HG03571 (cell line): Measurements from ENCODE around the gene ZNF827.
A peak's percentile ranks its signal among the peaks of the same experiment; 100 is the strongest.

ENCODE experiments used
- ATAC-seq: cut with Tn5 transposase; IDR thresholded peaks from one replicate; pipeline ENCODE4 v1.9.1; 2021; ENCODE audit not compliant: unreplicated experiment

The ZNF827 gene, protein sequence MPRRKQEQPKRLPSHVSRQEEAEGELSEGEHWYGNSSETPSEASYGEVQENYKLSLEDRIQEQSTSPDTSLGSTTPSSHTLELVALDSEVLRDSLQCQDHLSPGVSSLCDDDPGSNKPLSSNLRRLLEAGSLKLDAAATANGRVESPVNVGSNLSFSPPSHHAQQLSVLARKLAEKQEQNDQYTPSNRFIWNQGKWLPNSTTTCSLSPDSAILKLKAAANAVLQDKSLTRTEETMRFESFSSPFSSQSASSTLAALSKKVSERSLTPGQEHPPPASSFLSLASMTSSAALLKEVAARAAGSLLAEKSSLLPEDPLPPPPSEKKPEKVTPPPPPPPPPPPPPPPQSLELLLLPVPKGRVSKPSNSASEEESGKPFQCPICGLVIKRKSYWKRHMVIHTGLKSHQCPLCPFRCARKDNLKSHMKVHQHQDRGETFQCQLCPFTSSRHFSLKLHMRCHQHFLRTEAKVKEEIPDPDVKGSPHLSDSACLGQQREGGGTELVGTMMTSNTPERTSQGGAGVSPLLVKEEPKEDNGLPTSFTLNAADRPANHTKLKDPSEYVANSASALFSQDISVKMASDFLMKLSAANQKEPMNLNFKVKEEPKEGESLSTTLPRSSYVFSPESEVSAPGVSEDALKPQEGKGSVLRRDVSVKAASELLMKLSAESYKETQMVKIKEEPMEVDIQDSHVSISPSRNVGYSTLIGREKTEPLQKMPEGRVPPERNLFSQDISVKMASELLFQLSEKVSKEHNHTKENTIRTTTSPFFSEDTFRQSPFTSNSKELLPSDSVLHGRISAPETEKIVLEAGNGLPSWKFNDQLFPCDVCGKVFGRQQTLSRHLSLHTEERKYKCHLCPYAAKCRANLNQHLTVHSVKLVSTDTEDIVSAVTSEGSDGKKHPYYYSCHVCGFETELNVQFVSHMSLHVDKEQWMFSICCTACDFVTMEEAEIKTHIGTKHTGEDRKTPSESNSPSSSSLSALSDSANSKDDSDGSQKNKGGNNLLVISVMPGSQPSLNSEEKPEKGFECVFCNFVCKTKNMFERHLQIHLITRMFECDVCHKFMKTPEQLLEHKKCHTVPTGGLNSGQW

DNA sequence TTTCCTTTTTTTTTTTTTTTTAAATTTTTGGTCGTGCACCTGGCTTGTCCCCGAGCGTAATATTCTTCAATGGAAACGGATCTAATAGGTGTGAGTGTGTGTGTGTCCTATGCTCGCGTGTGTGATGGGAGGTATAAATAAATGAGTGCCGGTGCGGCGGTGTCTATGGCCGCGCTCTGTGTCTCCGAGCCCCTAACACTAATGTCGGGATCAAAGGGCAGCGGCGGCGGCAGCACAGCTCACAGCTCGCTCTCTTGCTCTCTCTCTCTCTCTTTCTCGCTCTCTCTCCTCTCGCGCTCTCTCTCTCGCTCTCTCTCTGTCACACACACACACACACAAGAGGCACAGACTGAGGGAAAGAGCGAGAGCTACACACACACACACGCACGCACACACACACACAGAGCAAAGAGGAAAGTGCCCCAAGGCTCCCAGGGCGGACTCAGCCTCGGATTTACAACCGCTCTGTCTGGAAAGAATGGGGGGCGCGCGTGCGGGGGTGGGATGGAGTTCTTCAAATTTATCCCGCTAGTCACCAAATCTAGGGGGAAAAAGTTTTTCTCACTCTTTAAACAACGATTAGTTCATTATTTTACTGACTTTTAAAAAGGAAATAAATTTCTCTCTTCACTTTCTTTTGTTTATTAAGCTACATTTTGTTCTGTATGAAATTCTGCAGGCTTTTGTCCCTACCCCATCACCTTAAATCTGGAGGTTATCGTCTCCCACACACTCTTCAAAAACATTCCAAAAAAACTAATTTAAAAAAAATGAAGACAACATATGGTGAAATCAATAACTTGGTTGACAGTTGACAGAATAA lies at the start of gene ZNF827:
Gene ZNF827 (minus strand): TSS at position 206 of the 823 bp plus-strand sequence. CDS start 416 bp downstream, outside the sequence.
- ATAC-seq, result peak; percentile 33

GRCh38 chr4:145984563-145984962 lies 45.9 kb upstream of the ZNF827 start:
- no peak for ATAC-seq

DNA sequence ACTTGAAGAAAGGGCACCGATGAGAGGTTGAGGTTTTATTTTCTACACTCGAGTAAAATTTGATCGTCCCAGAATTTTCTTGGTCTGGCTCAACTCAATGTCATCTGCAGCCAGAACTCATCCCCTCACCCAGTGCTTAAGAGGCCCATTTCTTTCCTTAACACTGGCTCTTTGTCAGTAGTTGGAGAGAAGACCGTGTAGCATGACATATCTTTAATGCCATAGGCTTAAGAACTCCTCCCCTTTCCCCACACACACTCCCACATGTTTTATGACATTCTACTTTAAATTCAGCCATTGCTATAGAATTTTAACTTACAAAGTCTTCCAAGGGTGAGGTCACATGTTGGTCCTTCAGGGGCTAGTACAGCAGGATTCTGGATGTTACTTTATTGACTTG lies 44.2 kb upstream of the ZNF827 start:
- no peak for ATAC-seq

GRCh38 chr4:145979160-145979559 lies 40.5 kb upstream of the ZNF827 start:
- no peak for ATAC-seq

DNA sequence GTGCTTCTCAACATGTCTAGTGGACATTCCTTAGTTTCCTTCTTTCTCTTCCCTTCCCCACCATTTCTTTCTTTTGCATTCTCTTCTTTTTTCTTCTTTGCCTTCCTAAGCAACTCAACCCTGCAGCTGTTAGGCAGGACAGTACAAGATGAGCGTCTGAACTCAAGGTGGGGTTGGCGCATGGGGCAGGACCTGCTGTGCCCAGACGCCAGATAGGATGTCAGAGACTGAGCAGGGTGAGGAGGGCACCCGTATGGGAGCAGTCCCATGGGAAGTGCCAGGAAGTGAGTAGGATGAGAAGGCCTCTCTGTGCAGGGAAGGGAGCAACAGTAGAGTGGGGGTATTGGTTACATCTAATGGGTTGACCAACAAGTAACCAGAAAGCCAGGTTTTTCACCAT lies 38.1 kb upstream of the ZNF827 start:
- ATAC-seq, result no peak

DNA sequence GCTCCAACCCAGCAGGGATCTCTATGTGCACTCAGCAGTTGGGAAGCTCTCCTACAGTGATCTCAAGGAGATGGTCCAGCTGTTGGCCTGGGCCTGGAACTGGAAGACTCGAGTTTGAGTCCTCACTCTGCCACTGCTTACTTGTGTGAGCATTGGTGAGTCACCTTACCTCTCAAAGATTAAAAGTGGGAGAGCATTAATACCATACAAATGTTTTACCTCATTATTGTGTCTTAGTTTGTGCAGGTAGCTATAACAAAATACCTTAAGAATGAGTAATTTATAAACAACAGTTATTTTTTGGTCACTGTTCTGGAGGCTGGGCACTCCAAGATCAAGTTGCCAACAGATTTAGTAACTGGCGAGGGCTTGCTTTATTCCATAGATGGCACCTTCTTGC lies 21.4 kb upstream of the ZNF827 start:
- ATAC-seq, result no peak

DNA sequence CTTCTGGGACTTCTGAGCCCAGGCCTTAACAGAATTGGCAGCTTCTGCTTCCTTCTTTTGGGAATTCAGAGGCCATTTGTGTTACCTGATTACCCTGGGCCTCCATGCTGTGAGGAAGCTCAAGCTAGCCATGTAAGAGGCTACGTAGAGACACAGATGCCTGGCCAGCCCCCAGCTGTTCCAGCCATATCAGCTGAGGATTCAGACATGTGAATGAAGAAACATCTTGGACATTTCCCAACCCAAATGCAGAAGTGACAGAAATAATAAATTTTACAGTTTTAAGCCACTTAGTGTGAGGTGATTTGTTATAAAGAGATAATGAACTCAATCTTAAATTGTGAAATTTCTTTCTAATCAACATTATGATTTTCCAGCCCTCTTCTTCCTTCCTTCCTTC lies 18.7 kb upstream of the ZNF827 start:
- no peak for ATAC-seq

DNA sequence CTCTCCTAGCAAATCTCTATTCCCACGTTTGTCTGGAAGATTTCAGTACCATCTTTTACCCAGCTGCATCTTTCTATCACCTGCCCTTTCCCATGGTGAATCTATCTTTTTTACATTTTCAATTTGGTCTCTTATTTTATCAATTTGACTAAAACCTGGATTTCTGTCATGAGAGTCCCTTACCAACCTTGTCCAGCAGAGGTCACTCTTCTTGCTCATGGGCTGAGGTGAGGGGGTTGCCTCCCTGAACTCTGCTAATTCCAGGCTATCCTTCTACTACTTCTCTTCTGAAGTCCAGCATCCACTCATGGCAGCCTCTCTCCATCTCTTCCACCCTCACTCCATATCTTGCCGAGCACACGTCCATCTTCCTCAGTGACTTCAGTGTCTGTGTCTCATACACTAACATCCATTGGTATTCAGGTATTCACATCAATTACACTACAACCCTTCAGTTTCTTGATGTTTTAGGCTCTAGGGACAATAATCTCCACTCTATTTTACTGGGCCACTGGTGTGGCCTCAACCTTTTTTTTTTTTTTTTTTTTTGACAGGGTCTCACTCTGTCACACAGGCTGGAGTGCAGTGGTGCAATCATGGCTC lies 17.8 kb upstream of the ZNF827 start:
- peak; percentile 55 for ATAC-seq

DNA sequence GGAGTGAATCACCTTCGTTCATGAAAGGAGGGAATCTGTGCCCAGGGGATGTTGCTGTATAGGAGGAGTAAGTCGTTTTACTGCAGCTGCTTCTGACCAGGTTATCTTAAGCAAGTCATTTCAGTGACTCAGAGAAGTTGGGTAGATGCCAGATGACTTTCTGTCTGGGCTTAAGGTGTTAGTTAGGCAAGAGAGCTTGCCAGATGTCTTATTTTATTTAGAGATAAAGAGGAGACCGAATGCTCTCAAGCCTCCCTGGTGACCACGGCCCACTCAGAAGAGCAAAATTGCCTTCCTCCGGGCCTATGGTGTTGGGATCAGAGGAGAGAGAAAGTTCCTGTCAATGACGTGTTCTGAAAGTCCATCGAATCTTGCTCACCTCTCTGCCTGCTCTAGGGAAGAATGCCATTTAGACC lies 16.3 kb upstream of the ZNF827 start:
- no peak for ATAC-seq

DNA sequence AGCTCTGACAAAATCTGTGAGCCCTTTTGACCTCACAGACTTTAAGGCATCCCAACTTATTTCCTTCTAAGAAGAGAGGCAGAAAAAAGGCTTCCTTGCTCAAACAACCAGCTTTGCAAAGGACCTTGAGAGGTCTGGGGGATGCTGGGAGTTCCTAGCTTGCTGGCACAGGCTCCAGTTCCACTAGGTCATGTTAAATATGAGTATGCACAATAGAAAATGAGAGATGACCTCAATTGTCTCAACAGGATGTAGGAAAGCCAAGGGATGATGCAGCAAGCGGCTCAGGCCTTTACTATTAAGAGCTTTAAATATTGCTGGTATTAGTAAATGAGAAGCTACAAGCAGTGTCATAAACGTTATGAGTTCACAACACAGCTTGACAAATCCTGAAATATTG lies 13.3 kb upstream of the ZNF827 start:
- no peak for ATAC-seq

DNA sequence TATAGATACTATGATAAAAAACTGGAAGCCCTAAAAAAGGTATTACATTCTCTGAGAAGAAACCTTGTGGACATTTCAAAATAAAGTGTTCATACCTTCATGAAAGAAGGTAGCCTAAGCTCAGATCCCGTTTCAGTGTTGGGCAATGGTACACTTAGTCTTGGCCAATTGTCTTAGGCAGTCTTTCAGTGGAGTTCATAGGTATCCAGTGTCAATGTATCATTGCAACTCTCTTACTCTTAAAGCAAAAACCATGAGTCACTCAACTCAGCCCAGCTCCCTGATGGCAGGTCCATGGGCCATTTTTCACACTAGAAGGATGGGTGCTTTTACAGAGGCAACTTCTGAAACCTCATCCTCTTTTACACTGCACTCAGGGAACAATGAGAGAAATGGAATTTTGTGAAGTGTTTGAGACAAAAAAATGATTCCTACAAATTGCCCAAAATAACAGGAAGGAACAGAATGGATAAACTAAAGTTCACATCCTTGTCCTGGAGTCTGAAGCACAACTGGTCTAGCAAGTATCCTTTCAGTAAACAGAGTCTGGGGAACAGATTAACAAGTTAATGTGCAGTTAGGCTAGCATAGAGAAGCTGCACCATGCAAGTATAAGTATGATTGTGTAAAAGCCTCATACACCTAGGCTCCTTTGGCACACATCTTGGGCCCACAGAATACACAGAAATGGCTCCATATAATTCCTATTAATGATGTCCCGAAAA lies 7.0 kb upstream of the ZNF827 start:
- ATAC-seq, result no peak

- ATAC-seq, result no peak
These were observed 6.3 kb upstream of the ZNF827 start for GRCh38 chr4:145944886-145945285.

DNA sequence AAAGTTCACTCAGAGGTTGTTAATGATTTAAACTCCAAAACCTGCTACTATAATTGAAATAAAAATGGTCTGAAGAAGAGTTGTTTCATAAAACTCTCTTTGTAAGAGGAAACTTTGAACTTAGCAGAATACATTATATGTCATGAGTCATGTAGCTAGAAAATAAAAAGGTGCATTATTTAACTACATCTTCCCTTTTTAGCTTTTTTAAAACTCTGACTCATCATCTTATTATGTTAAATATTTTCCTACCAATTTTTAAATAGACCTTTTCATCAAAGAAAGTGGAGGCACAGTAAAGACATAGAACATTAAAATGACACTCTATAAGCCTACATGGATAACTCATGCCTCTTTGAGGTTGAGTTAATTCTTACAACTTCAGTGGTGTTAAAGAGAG lies 1.2 kb upstream of the ZNF827 start:
- no peak for ATAC-seq

GRCh38 chr4:145939441-145939750 lies 773 bp upstream of the ZNF827 start:
- no peak for ATAC-seq

- ATAC-seq, result no peak
These were observed 532 bp downstream of the ZNF827 start for GRCh38 chr4:145937971-145938611.

DNA sequence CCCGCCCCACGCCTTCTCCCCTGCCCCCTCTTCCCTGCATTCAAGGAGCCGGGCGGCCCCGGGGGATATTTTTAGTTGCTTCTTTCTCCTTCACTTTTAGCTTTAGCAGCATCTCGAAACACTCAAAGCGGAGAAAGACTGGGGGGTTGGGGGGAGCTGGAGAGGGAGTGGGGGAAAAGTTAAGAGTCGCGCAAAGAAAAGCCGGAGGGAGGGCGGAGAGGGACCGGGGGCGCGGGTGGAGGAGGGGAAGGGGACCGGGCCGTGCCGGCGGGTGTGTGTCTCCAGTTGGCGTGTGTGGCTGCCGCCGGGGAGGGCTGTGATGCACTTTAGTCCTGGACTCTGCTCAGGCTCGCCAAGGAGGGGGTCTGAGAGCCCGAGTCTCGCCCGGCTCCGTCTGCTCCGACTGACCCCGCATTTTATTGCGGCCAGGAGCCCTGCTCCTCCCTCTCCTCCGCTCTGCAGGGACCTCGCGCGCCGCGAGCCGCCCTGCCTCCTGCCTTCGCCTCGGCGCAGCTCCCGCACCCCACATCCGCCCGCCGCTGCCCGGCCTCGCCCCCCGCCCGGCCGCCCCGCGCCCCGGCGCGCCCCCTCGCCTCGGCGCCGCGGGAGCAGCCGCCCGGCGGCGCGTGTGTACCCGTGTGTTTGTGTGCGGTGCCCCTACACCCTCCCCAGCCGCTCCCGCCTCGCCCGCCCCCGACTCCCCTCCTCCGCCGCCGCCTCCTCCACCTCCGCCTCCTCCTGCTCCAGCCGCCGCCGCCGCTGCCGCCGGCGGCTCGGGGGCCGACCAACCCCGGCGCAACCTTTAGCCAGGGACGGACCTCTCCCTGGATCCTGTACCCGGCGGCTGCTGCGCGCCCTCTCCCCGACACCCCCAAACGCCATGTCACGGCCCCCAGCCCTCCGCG lies 1.4 kb downstream of the ZNF827 start:
- no peak for ATAC-seq

DNA sequence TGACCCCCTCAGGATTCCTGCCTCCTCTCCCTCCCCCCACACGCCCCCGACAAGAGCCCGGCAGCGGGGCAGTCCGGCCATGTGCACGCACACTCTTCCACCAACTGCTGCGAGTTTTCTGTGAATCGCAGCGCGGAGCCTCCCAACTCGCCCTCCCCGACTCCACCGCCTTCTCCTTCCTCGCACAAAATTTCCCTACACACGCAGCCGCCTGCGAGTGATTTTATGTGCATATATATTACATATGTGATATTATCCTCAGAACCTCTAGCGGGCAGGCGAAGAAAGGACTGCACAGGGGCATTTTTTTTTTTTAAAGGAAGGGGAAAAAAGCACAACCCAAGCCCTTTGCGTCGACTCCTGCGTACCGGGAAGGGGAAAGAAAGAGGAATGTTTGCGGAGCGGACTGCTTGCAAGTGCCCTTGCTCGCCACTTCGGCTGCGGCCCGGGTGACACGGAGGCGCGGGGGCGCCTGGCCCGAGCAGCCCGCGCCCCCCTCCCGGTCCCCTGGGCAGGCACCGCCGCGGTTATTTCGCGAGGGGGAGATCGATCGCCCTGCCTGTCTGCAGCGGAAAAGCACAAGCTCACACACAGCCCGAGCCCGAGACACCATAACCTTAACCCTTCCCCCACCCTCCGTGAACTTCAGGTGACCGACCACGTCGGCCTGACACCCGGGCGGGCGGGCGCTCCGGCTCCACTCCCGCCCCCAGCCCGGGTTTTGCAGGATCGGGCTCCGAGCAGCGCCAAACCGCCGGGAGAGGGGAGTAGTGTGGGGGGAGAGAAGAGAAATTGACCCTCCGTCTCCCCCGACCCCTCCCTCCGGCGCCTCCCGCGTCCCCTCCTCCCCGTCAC lies 2.3 kb downstream of the ZNF827 start:
- ATAC-seq, result peak; percentile 44
